ENCODE data around the gene ITGA2. TPM values are rescaled to one million over a fixed set of nuclear protein-coding genes. Genes with fewer than 3 reads are reported as not detected.

The ITGA2 gene
- total RNA-seq, 2 experiments from 2014 or later = 2.2 to 2.3 TPM

GRCh38 chr5:53087621-53088121 is 98.5 kb downstream of the ITGA2 start:
- DNase-seq = no peak
- intact Hi-C loops (cut with micrococcal nuclease) = no loop called here
- no peaks in the 10 kb centered on the region for H3K9me3 Mint-ChIP-seq
- H3K4me3 Mint-ChIP-seq = no peak overlapping the region
- CTCF ChIA-PET = interaction anchor here (0.9 to 4.3 kb wide), 6 partner anchors 10 to 138 kb away, joined by 3 to 38 read pairs (median 5); no protein-coding TSS in a partner anchor
- no peaks in the 10 kb centered on the region for H3K36me3 Mint-ChIP-seq
- no peaks in the 10 kb centered on the region for H3K27me3 Mint-ChIP-seq
- POLR2A ChIA-PET = no interaction called here
- no peak overlapping the region for H3K27ac Mint-ChIP-seq
- H3K4me1 Mint-ChIP-seq (ENCODE audit: low read depth) = peaks cover 37% of the 10 kb centered on the region

- POLR2A ChIA-PET = interaction anchor here (0.8 to 1.7 kb wide), 6 partner anchors 18 to 141 kb away, joined by 3 to 7 read pairs (median 4); partner anchors contain the start of gene MOCS2
- H3K4me1 Mint-ChIP-seq (ENCODE audit: low read depth) = peaks cover 24% of the 10 kb centered on the region
- CTCF ChIA-PET = interaction anchor here (0.7 to 4.3 kb wide), 17 partner anchors 8 to 174 kb away, joined by 3 to 38 read pairs (median 3); no protein-coding TSS in a partner anchor
- DNase-seq = no peak
- H3K27ac Mint-ChIP-seq = peak overlapping the region; percentile 5
- peak overlapping the region; percentile 14 for H3K4me3 Mint-ChIP-seq
- no peaks in the 10 kb centered on the region for H3K36me3 Mint-ChIP-seq
- intact Hi-C loops (cut with micrococcal nuclease) = loop anchor here (1.0 kb wide), 4 partner anchors 20 to 84 kb away; no protein-coding TSS in a partner anchor
- no peaks in the 10 kb centered on the region for H3K27me3 Mint-ChIP-seq
- H3K9me3 Mint-ChIP-seq = no peaks in the 10 kb centered on the region
Measured at GRCh38 chr5:53089481-53089991, 100.4 kb downstream of the ITGA2 start.

GRCh38 chr5:53090229-53090628 is 101.1 kb downstream of the ITGA2 start:
- Mint-ChIP-seq H3K4me3 (no peak overlapping the region), H3K9me3 (no peaks in the 10 kb centered on the region), H3K36me3 (no peaks in the 10 kb centered on the region), H3K27ac (no peak overlapping the region), H3K4me1 (ENCODE audit: low read depth) (peaks cover 17% of the 10 kb centered on the region), H3K27me3 (no peaks in the 10 kb centered on the region)
- ChIA-PET CTCF (interaction anchor here (0.8 to 4.3 kb wide), 10 partner anchors 9 to 146 kb away, joined by 3 to 38 read pairs (median 4); no protein-coding TSS in a partner anchor), POLR2A (interaction anchor here (1.2 to 1.7 kb wide), 3 partner anchors 21 to 141 kb away, joined by 3 to 7 read pairs (median 5); no protein-coding TSS in a partner anchor)
- peak; percentile 29 for DNase-seq
- intact Hi-C loops (cut with micrococcal nuclease) = no loop called here

- CTCF ChIA-PET = interaction anchor here (0.8 to 3.8 kb wide), 3 partner anchors 137 to 176 kb away, joined by 3 to 55 read pairs (median 6); no protein-coding TSS in a partner anchor
- no peaks in the 10 kb centered on the region for H3K9me3 Mint-ChIP-seq
- intact Hi-C loops (cut with micrococcal nuclease) = no loop called here
- H3K36me3 Mint-ChIP-seq = no peaks in the 10 kb centered on the region
- peaks cover 17% of the 10 kb centered on the region for H3K4me1 Mint-ChIP-seq (ENCODE audit: low read depth)
- DNase-seq = no peak
- no peak overlapping the region for H3K27ac Mint-ChIP-seq
- no peak overlapping the region for H3K4me3 Mint-ChIP-seq
- POLR2A ChIA-PET = no interaction called here
- no peaks in the 10 kb centered on the region for H3K27me3 Mint-ChIP-seq
Measured at GRCh38 chr5:53091289-53091688, 102.1 kb downstream of the ITGA2 start.

- Mint-ChIP-seq H3K27ac (no peak overlapping the region), H3K4me3 (no peak overlapping the region), H3K9me3 (no peaks in the 10 kb centered on the region), H3K36me3 (no peaks in the 10 kb centered on the region), H3K27me3 (no peaks in the 10 kb centered on the region), H3K4me1 (ENCODE audit: low read depth) (peaks cover 17% of the 10 kb centered on the region)
- intact Hi-C loops (cut with micrococcal nuclease) = no loop called here
- CTCF ChIA-PET = interaction anchor here (0.8 to 3.8 kb wide), 5 partner anchors 24 to 177 kb away, joined by 3 to 55 read pairs (median 6); no protein-coding TSS in a partner anchor
- POLR2A ChIA-PET = interaction anchor here (0.6 to 1.2 kb wide), 2 partner anchors 146 to 149 kb away, joined by 3 to 4 read pairs; no protein-coding TSS in a partner anchor
- no peak for DNase-seq
Measured at GRCh38 chr5:53092242-53092641, 103.1 kb downstream of the ITGA2 start.

GRCh38 chr5:53095217-53095616 is 106.1 kb downstream of the ITGA2 start:
- Mint-ChIP-seq H3K27me3 (no peaks in the 10 kb centered on the region), H3K9me3 (no peaks in the 10 kb centered on the region), H3K4me3 (no peak overlapping the region), H3K27ac (no peak overlapping the region), H3K4me1 (ENCODE audit: low read depth) (peaks cover 2% of the 10 kb centered on the region), H3K36me3 (peaks cover 7% of the 10 kb centered on the region)
- intact Hi-C loops (cut with micrococcal nuclease) = loop anchor here (5.0 kb wide), 1 partner anchor 308 kb away; the partner anchor contains the start of genes ITGA1 and PELO
- DNase-seq = no peak
- POLR2A ChIA-PET = interaction anchor here (0.5 kb wide), 1 partner anchor 108 kb away, joined by 3 read pairs; no protein-coding TSS in a partner anchor
- CTCF ChIA-PET = interaction anchor here (0.7 to 7.3 kb wide), 11 partner anchors 14 to 180 kb away, joined by 3 to 194 read pairs (median 4); partner anchors contain the start of gene MOCS2

- intact Hi-C loops (cut with micrococcal nuclease) = loop anchor here (1.0 to 5.0 kb wide), 4 partner anchors 107 to 309 kb away; partner anchors contain the start of genes ITGA1, ITGA2 and PELO
- Mint-ChIP-seq H3K4me3 (no peak overlapping the region), H3K36me3 (peaks cover 8% of the 10 kb centered on the region), H3K4me1 (ENCODE audit: low read depth) (no peaks in the 10 kb centered on the region), H3K27ac (no peak overlapping the region), H3K27me3 (no peaks in the 10 kb centered on the region), H3K9me3 (no peaks in the 10 kb centered on the region)
- peak; percentile 78 for DNase-seq
- POLR2A ChIA-PET = no interaction called here
- CTCF ChIA-PET = interaction anchor here (0.7 to 7.3 kb wide), 14 partner anchors 12 to 181 kb away, joined by 3 to 194 read pairs (median 4); partner anchors contain the start of gene MOCS2
Measured at GRCh38 chr5:53095931-53096525, 106.9 kb downstream of the ITGA2 start.

- peaks cover 16% of the 10 kb centered on the region for H3K36me3 Mint-ChIP-seq
- no peak overlapping the region for H3K27ac Mint-ChIP-seq
- H3K27me3 Mint-ChIP-seq = no peaks in the 10 kb centered on the region
- no peaks in the 10 kb centered on the region for H3K9me3 Mint-ChIP-seq
- no peak for DNase-seq
- H3K4me1 Mint-ChIP-seq (ENCODE audit: low read depth) = peaks cover 2% of the 10 kb centered on the region
- CTCF ChIA-PET = interaction anchor here (1.8 to 7.3 kb wide), 2 partner anchors 10 to 149 kb away, joined by 5 to 194 read pairs; no protein-coding TSS in a partner anchor
- no peak overlapping the region for H3K4me3 Mint-ChIP-seq
- intact Hi-C loops (cut with micrococcal nuclease) = loop anchor here (5.0 kb wide), 1 partner anchor 312 kb away; the partner anchor contains the start of genes ITGA1 and PELO
- POLR2A ChIA-PET = no interaction called here
Measured at GRCh38 chr5:53099546-53099945, 110.4 kb downstream of the ITGA2 start.

GRCh38 chr5:53100606-53101005 is 111.5 kb downstream of the ITGA2 start:
- H3K27me3 Mint-ChIP-seq = no peaks in the 10 kb centered on the region
- H3K4me1 Mint-ChIP-seq (ENCODE audit: low read depth) = peaks cover 8% of the 10 kb centered on the region
- no peak overlapping the region for H3K4me3 Mint-ChIP-seq
- intact Hi-C loops (cut with micrococcal nuclease) = loop anchor here (10.0 kb wide), 1 partner anchor 1214 kb away; the partner anchor contains the start of gene ARL15
- no peak for DNase-seq
- ChIA-PET POLR2A (no interaction called here), CTCF (interaction anchor here (1.0 to 7.3 kb wide), 2 partner anchors 9 to 150 kb away, joined by 4 to 194 read pairs; partner anchors contain the start of gene MOCS2)
- H3K27ac Mint-ChIP-seq = no peak overlapping the region
- peaks cover 21% of the 10 kb centered on the region for H3K36me3 Mint-ChIP-seq
- no peaks in the 10 kb centered on the region for H3K9me3 Mint-ChIP-seq

GRCh38 chr5:53105611-53106300 is 116.6 kb downstream of the ITGA2 start:
- H3K36me3 Mint-ChIP-seq = peaks cover 25% of the 10 kb centered on the region
- peaks cover 39% of the 10 kb centered on the region for H3K4me1 Mint-ChIP-seq (ENCODE audit: low read depth)
- no peak for DNase-seq
- no peak overlapping the region for H3K27ac Mint-ChIP-seq
- CTCF ChIA-PET = interaction anchor here (3.9 kb wide), 1 partner anchor 157 kb away, joined by 15 read pairs; no protein-coding TSS in a partner anchor
- H3K4me3 Mint-ChIP-seq = no peak overlapping the region
- intact Hi-C loops (cut with micrococcal nuclease) = loop anchor here (5.0 to 10.0 kb wide), 2 partner anchors 457 to 1209 kb away; partner anchors contain the start of genes ARL15 and NDUFS4
- H3K27me3 Mint-ChIP-seq = no peaks in the 10 kb centered on the region
- POLR2A ChIA-PET = no interaction called here
- H3K9me3 Mint-ChIP-seq = no peaks in the 10 kb centered on the region

- CTCF ChIA-PET = interaction anchor here (0.6 to 2.0 kb wide), 9 partner anchors 8 to 416 kb away, joined by 3 to 17 read pairs (median 4); no protein-coding TSS in a partner anchor
- H3K27me3 Mint-ChIP-seq = no peaks in the 10 kb centered on the region
- no peaks in the 10 kb centered on the region for H3K9me3 Mint-ChIP-seq
Measured at GRCh38 chr5:53109056-53109442, 119.9 kb downstream of the ITGA2 start.

More at GRCh38 chr5:53109056-53109442, 119.9 kb downstream of the ITGA2 start:
- intact Hi-C loops (cut with micrococcal nuclease) = loop anchor here (1.0 to 10.0 kb wide), 6 partner anchors 29 to 1206 kb away; partner anchors contain the start of genes ARL15 and NDUFS4
- no peak for DNase-seq
- peaks cover 42% of the 10 kb centered on the region for H3K4me1 Mint-ChIP-seq (ENCODE audit: low read depth)
- POLR2A ChIA-PET = interaction anchor here (1.0 to 1.4 kb wide), 4 partner anchors 10 to 160 kb away, joined by 3 to 4 read pairs (median 4); no protein-coding TSS in a partner anchor
- H3K27ac Mint-ChIP-seq = peak overlapping the region; percentile 78
- peak overlapping the region; percentile 94 for H3K4me3 Mint-ChIP-seq
- peaks cover 16% of the 10 kb centered on the region for H3K36me3 Mint-ChIP-seq

Measured in activated CD4-positive, alpha-beta memory T cell treated with anti-CD3 and anti-CD28 coated beads for 36 hours (primary cell).